Thoracic aorta (tissue), 2 donors: ENCODE measurements around the gene DMD. TPM values are rescaled to one million over a fixed set of nuclear protein-coding genes. Genes with fewer than 3 reads are reported as not detected.

Experiments
- ATAC-seq: fragments of 150-250 bp; one replicate; pipeline ENCODE4 v1.8.0; 2017; ENCODE audit warnings: low read depth; ENCODE audit not compliant: insufficient number of reproducible peaks, low FRiP score
- DNase-seq: peaks from one replicate; pipeline ENCODE4 v3.0.0-alpha.2; 2020; ENCODE audit warnings: low spot score
- H3K27ac ChIP-seq, 2 donors: fragments of 200-600 bp; sonication (generic); 1 replicate in 1 of 2; 2 replicates in 1 of 2; pipeline ENCODE4 v1.5.1; 2016; ENCODE audit warnings: mild to moderate bottlenecking in 2 of 2, moderate library complexity in 2 of 2
- H3K27me3 ChIP-seq: fragments of 200-600 bp; sonication (generic); replicated peaks from 2 replicates; pipeline ENCODE4 v1.6.0; 2016; ENCODE audit warnings: mild to moderate bottlenecking; ENCODE audit not compliant: insufficient read depth
- H3K36me3 ChIP-seq: fragments of 200-600 bp; sonication (generic); one replicate; pipeline ENCODE4 v1.5.1; 2016
- H3K4me1 ChIP-seq, 2 donors: fragments of 200-600 bp; sonication (generic); 1 replicate in 1 of 2; 2 replicates in 1 of 2; pipeline versions ENCODE4 v1.5.1 to v1.6.0; 2016; ENCODE audit warnings: low read depth in 2 of 2, mild to moderate bottlenecking in 1 of 2; ENCODE audit not compliant: control insufficient read depth in 1 of 2
- H3K4me3 ChIP-seq: fragments of 200-600 bp; sonication (generic); 2 replicates; pipeline ENCODE4 v1.5.1; 2016; ENCODE audit warnings: mild to moderate bottlenecking
- H3K9me3 ChIP-seq: fragments of 200-600 bp; sonication (generic); 2 replicates; pipeline ENCODE4 v1.5.1; 2016
- total RNA-seq, 2 donors: library from RNA; depleted of rRNA; stranded (reverse); fragments of >200 nt; gene quantifications; one replicate each; pipeline versions ENCODE4 v1.1.0 to v1.2.3, GENCODE V29; 2016
- TF ChIP-seq, protein P1 (sequence below): fragments of 200-600 bp; sonication (generic); IDR thresholded peaks from one replicate; pipeline ENCODE4 v1.5.1; 2019; ENCODE audit warnings: antibody characterized with exemption

Gene DMD
- total RNA-seq, 2 donors from 2014 or later = 224 to 233 TPM

GRCh38 chrX:31199840-31200114 is 2011.6 kb downstream of the DMD start:
- no peaks in the 10 kb centered on the region for H3K4me1 ChIP-seq
- no peak for ATAC-seq

GRCh38 chrX:31199056-31199839 is 2012.1 kb downstream of the DMD start:
- Histone ChIP-seq H3K27ac (no peak overlapping the region), H3K4me1 (no peaks in the 10 kb centered on the region), H3K27me3 (no peaks in the 10 kb centered on the region), H3K4me3 (no peak overlapping the region), H3K9me3 (no peaks in the 10 kb centered on the region), H3K36me3 (no peaks in the 10 kb centered on the region)
- DNase-seq = no peak
- ATAC-seq = no peak
- TF ChIP-seq, protein P1, sequence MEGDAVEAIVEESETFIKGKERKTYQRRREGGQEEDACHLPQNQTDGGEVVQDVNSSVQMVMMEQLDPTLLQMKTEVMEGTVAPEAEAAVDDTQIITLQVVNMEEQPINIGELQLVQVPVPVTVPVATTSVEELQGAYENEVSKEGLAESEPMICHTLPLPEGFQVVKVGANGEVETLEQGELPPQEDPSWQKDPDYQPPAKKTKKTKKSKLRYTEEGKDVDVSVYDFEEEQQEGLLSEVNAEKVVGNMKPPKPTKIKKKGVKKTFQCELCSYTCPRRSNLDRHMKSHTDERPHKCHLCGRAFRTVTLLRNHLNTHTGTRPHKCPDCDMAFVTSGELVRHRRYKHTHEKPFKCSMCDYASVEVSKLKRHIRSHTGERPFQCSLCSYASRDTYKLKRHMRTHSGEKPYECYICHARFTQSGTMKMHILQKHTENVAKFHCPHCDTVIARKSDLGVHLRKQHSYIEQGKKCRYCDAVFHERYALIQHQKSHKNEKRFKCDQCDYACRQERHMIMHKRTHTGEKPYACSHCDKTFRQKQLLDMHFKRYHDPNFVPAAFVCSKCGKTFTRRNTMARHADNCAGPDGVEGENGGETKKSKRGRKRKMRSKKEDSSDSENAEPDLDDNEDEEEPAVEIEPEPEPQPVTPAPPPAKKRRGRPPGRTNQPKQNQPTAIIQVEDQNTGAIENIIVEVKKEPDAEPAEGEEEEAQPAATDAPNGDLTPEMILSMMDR = no peak

More at GRCh38 chrX:31199840-31200114, 2011.6 kb downstream of the DMD start:
- no peak for DNase-seq
- Histone ChIP-seq H3K27me3 (no peaks in the 10 kb centered on the region), H3K9me3 (no peaks in the 10 kb centered on the region), H3K36me3 (no peaks in the 10 kb centered on the region), H3K27ac (no peak overlapping the region), H3K4me3 (no peak overlapping the region)
- TF ChIP-seq, protein P1 = no peak

DNA sequence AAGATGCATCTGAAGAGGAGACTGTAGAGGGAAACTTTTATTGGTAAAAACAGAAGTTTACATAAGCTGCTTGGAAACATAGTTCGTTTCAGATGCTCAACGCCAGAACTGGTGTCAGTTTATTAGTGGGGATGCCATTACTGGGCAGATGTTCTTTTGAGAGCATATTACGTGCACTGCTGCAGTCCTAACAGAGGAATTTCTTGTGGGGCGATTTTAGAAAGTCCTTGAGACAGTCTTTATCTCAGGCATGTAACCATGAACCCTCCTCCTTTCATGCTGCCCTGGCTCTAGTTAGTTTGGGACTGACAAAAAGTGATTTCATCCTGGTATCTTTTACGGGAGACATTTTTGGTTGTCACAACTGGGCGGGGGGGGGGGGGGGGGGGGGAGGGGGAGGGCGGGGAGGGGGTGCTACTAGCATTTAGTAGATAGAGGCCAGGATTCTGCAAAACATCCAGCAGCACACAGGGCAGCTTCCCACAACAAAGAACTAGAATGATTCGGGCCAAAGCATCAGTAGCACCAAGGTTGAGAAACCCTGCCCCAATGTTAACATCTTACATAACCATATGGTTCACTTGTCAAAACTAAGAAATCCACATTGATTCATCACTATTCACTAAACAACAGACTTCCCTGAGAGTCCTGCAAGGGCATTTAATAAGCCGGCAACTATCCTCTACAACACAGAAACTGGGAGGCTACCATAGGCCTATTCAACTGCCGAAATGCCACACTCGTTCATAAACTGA is 2021.0 kb downstream of the DMD start:
- H3K27me3 ChIP-seq = no peaks in the 10 kb centered on the region

DNA sequence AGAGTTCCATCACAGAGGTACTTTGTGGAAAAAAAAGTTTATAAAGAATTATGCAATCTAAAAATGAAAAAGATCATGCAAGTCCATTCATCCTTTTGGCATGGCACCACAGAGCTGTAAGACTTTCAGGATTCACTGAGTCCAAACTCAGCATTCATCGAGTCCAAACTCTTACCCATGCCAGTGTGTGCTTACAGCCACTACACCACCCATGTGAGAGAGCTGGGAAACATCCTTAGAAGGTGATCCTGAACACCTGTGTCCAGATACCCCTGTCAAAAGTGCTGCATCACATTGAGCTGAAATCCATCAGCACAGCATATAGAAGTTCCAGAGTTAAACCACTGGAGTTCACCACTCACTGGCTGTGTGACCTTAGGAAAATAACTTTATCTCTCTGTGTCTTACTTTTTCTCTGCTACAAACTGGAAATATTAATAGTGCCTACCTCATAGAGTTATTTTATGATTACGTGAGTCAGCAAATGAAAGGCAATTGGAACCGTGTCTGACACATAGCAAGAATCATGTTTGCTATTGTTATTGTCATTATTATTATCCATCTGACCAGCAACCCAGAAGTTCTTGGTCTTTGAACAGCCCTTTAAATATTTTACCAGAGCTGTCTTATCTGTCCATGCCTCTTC is 2024.5 kb downstream of the DMD start:
- DNase-seq = no peak
- no peaks in the 10 kb centered on the region for H3K9me3 ChIP-seq
- no peaks in the 10 kb centered on the region for H3K27me3 ChIP-seq
- no peaks in the 10 kb centered on the region for H3K36me3 ChIP-seq
- TF ChIP-seq, protein P1 = no peak
- H3K4me3 ChIP-seq = no peak overlapping the region
- no peak overlapping the region for H3K27ac ChIP-seq
- no peaks in the 10 kb centered on the region for H3K4me1 ChIP-seq
- ATAC-seq = no peak

More for the DNA sequence above, 2021.0 kb downstream of the DMD start:
- no peak overlapping the region for H3K4me3 ChIP-seq
- H3K36me3 ChIP-seq = no peaks in the 10 kb centered on the region
- H3K9me3 ChIP-seq = no peaks in the 10 kb centered on the region
- no peak for ATAC-seq
- H3K27ac ChIP-seq = no peak overlapping the region
- DNase-seq = no peak
- TF ChIP-seq, protein P1 = no peak
- no peaks in the 10 kb centered on the region for H3K4me1 ChIP-seq

GRCh38 chrX:31185884-31186283 is 2025.5 kb downstream of the DMD start:
- no peaks in the 10 kb centered on the region for H3K36me3 ChIP-seq
- H3K4me1 ChIP-seq = no peaks in the 10 kb centered on the region
- H3K9me3 ChIP-seq = no peaks in the 10 kb centered on the region
- no peak for ATAC-seq
- TF ChIP-seq, protein P1 = no peak
- H3K27me3 ChIP-seq = no peaks in the 10 kb centered on the region
- no peak overlapping the region for H3K4me3 ChIP-seq
- H3K27ac ChIP-seq = no peak overlapping the region
- no peak for DNase-seq
